ENCODE results near the gene CATSPER1.

DNA sequence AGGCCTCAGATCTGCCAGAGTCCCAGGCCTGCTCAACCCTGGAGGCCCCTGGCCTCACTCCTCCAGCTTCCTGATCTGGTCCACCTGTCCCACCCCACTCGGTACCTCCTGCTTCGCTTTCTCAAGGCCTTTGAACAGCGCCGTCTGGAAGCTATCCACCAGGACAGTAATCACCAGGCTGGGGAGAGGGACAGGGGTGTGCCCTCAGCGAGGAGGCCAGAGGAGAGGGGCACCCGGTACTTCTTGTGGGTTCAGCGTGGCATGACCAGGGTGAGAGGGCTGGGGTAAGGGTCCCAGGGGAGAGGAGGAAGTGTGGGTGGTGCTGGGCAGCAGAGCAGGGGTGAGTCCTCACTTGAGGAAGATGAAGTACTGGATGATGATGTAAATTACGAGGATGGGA lies 6.1 kb downstream of the CATSPER1 start:
- no peak for TF ChIP-seq POLR2AphosphoS5 (IDR thresholded peaks at IDR 0.05)
- TF ChIP-seq, protein P1, sequence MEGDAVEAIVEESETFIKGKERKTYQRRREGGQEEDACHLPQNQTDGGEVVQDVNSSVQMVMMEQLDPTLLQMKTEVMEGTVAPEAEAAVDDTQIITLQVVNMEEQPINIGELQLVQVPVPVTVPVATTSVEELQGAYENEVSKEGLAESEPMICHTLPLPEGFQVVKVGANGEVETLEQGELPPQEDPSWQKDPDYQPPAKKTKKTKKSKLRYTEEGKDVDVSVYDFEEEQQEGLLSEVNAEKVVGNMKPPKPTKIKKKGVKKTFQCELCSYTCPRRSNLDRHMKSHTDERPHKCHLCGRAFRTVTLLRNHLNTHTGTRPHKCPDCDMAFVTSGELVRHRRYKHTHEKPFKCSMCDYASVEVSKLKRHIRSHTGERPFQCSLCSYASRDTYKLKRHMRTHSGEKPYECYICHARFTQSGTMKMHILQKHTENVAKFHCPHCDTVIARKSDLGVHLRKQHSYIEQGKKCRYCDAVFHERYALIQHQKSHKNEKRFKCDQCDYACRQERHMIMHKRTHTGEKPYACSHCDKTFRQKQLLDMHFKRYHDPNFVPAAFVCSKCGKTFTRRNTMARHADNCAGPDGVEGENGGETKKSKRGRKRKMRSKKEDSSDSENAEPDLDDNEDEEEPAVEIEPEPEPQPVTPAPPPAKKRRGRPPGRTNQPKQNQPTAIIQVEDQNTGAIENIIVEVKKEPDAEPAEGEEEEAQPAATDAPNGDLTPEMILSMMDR (IDR thresholded peaks at IDR 0.05 in 8 of 11, conservative IDR thresholded peaks at IDR 0.05 in 3 of 11) = no peak
